HG02798 (cell line): Measurements from ENCODE around the gene PSMD2.
"Not testable (repeated sequence)": the region's sequence is repeated elsewhere in the genome, so short reads cannot be mapped to it uniquely, and the experiment has no call there.

Experiments
- ATAC-seq: cut with Tn5 transposase; IDR thresholded peaks from one replicate; pipeline ENCODE4 v1.9.1; 2021; ENCODE audit warnings: mild to moderate bottlenecking; ENCODE audit not compliant: unreplicated experiment, poor library complexity

Gene PSMD2

GRCh38 chr3:184298759-184299487, at the start of gene PSMD2:
Gene PSMD2 (plus strand): TSS chr3:184299241. CDS start chr3:184299267, 26 bp downstream.
- ATAC-seq = peak; percentile 95

GRCh38 chr3:184249412-184250166, 49.5 kb upstream of the PSMD2 start, which contains the start of gene EEF1AKMT4:
Gene EEF1AKMT4 (plus strand): TSS chr3:184249672. CDS start chr3:184249695, 23 bp downstream.
- ATAC-seq = peak; percentile 94

GRCh38 chr3:184250167-184250828, 48.7 kb upstream of the PSMD2 start:
- ATAC-seq = peak; percentile 68

- no peak for ATAC-seq
Observed at GRCh38 chr3:184255291-184256039, 43.6 kb upstream of the PSMD2 start.

- ATAC-seq = no peak
Observed at GRCh38 chr3:184257083-184257915, 41.7 kb upstream of the PSMD2 start.

- no peak for ATAC-seq
Observed at GRCh38 chr3:184258926-184259325, 40.1 kb upstream of the PSMD2 start.

GRCh38 chr3:184259396-184259877, 39.6 kb upstream of the PSMD2 start:
- ATAC-seq = no peak

- no peak for ATAC-seq
Observed at GRCh38 chr3:184259878-184260723, 38.9 kb upstream of the PSMD2 start.

GRCh38 chr3:184260724-184261269, 38.2 kb upstream of the PSMD2 start:
- ATAC-seq = no peak

GRCh38 chr3:184261270-184261853, 37.7 kb upstream of the PSMD2 start, which contains the start of gene CAMK2N2:
Gene CAMK2N2 (minus strand): TSS chr3:184261553. CDS start chr3:184261285, 268 bp downstream.
- peak; percentile 45 for ATAC-seq

- ATAC-seq = no peak
Observed at GRCh38 chr3:184261854-184262763, 36.9 kb upstream of the PSMD2 start.

- no peak for ATAC-seq
Observed at GRCh38 chr3:184262764-184263179, 36.3 kb upstream of the PSMD2 start.

GRCh38 chr3:184267249-184267648, 31.8 kb upstream of the PSMD2 start:
- not testable (repeated sequence) for ATAC-seq

- no peak for ATAC-seq
Observed at GRCh38 chr3:184272269-184272668, 26.8 kb upstream of the PSMD2 start.

GRCh38 chr3:184275381-184275701, 23.7 kb upstream of the PSMD2 start:
- ATAC-seq = no peak

GRCh38 chr3:184275961-184276910, 22.8 kb upstream of the PSMD2 start, which contains the start of gene ECE2:
Gene ECE2 (plus strand): TSS chr3:184276022. CDS start chr3:184276154, 132 bp downstream.
- no peak for ATAC-seq
